Spinal cord (tissue), 10 donors: ENCODE measurements around the gene PTH2R. TPM values are rescaled to one million over a fixed set of nuclear protein-coding genes. Genes with fewer than 3 reads are reported as not detected.
"Not testable (repeated sequence)": the region's sequence is repeated elsewhere in the genome, so short reads cannot be mapped to it uniquely, and the experiment has no call there.

Source experiments
- DNase-seq, 6 donors: peaks; one replicate each; pipeline versions ENCODE4 v3.0.0 to v3.0.0-alpha.2; 2013 to 2015; ENCODE audit warnings: low spot score in 6 of 6, low read depth in 4 of 6
- H3K27ac ChIP-seq: one replicate; pipeline ENCODE4 v1.5.1; 2013; ENCODE audit warnings: low read depth, low read length, control low read depth
- H3K27me3 ChIP-seq: one replicate; pipeline ENCODE4 v1.6.1; 2013; ENCODE audit warnings: low read length; ENCODE audit not compliant: control insufficient read depth, insufficient read depth
- H3K36me3 ChIP-seq: one replicate; pipeline ENCODE4 v1.6.1; 2013; ENCODE audit warnings: low read length; ENCODE audit not compliant: control insufficient read depth, insufficient read depth
- H3K4me1 ChIP-seq: one replicate; pipeline ENCODE4 v1.6.1; 2013; ENCODE audit warnings: low read length; ENCODE audit not compliant: control insufficient read depth, insufficient read depth
- H3K4me3 ChIP-seq: one replicate; pipeline ENCODE4 v1.5.1; 2013; ENCODE audit warnings: low read depth, low read length, control low read depth
- H3K9me3 ChIP-seq: one replicate; pipeline ENCODE4 v1.6.1; 2013; ENCODE audit warnings: low read length; ENCODE audit not compliant: control insufficient read depth, insufficient read depth
- WGBS: methylation state at CpG from one replicate; pipeline ENCODE4 v1.1.5; 2013; ENCODE audit warnings: missing lambda C conversion rate; ENCODE audit not compliant: insufficient coverage; 5-methylcytosine and 5-hydroxymethylcytosine counted together
- polyA plus RNA-seq, 2 donors: library from polyadenylated mRNA; unstranded; fragments of 120-200 nt; gene quantifications; one replicate each; pipeline ENCODE4 v1.2.1, GENCODE V29; 2013; ENCODE audit not compliant: insufficient read length in 2 of 2
- total RNA-seq, 2 donors: library from RNA; depleted of rRNA in 1 of 2; stranded (reverse); fragments of 120-200 nt in 1 of 2; fragments of >200 nt in 1 of 2; gene quantifications; one replicate each; pipeline versions ENCODE4 v1.2.3 to v1.2.4, GENCODE V29; 2013 to 2014
- donor health status: healthy.

The PTH2R gene
- total and polyA plus RNA-seq, 4 donors: 0.77 to 1.2 (median 1.00) TPM

GRCh38 chr2:208369091-208369490 lies 37.5 kb upstream of the PTH2R start:
- H3K9me3 ChIP-seq: no peaks in the 10 kb centered on the region
- no peaks in the 10 kb centered on the region for H3K36me3 ChIP-seq
- no peak overlapping the region for H3K27ac ChIP-seq
- H3K4me3 ChIP-seq: no peak overlapping the region
- no peaks in the 10 kb centered on the region for H3K27me3 ChIP-seq
- WGBS: 100% methylated on average over 1 of the region's 2 CpGs
- no peak for DNase-seq
- H3K4me1 ChIP-seq: no peaks in the 10 kb centered on the region

- Histone ChIP-seq H3K4me1 (no peaks in the 10 kb centered on the region), H3K27me3 (no peaks in the 10 kb centered on the region), H3K9me3 (no peaks in the 10 kb centered on the region), H3K27ac (no peak overlapping the region), H3K4me3 (no peak overlapping the region), H3K36me3 (no peaks in the 10 kb centered on the region)
- 100% methylated on average over 2 of the region's 8 CpGs for WGBS
- DNase-seq: no peak
Observed at GRCh38 chr2:208370881-208371633, 35.5 kb upstream of the PTH2R start.

- no CpG with 5 or more reads among the region's 1 CpG for WGBS
- H3K9me3 ChIP-seq: no peaks in the 10 kb centered on the region
- no peak overlapping the region for H3K27ac ChIP-seq
- H3K4me3 ChIP-seq: no peak overlapping the region
- H3K27me3 ChIP-seq: no peaks in the 10 kb centered on the region
- no peaks in the 10 kb centered on the region for H3K36me3 ChIP-seq
- H3K4me1 ChIP-seq: no peaks in the 10 kb centered on the region
- no peak for DNase-seq
Observed at GRCh38 chr2:208371634-208371935, 35.0 kb upstream of the PTH2R start.

- H3K4me1 ChIP-seq: no peaks in the 10 kb centered on the region
- H3K27me3 ChIP-seq: no peaks in the 10 kb centered on the region
- WGBS: no CpG with 5 or more reads among the region's 2 CpGs
- peak; percentile 31 to 92 (median 58) for DNase-seq
- no peaks in the 10 kb centered on the region for H3K9me3 ChIP-seq
- no peak overlapping the region for H3K27ac ChIP-seq
- H3K4me3 ChIP-seq: no peak overlapping the region
- no peaks in the 10 kb centered on the region for H3K36me3 ChIP-seq
Observed at GRCh38 chr2:208373460-208374089, 33.0 kb upstream of the PTH2R start.

- no peaks in the 10 kb centered on the region for H3K9me3 ChIP-seq
- no peaks in the 10 kb centered on the region for H3K4me1 ChIP-seq
- WGBS: 20% methylated on average over 1 of the region's 1 CpG
- H3K27ac ChIP-seq: no peak overlapping the region
- H3K27me3 ChIP-seq: no peaks in the 10 kb centered on the region
- no peak overlapping the region for H3K4me3 ChIP-seq
- DNase-seq: no peak
- H3K36me3 ChIP-seq: no peaks in the 10 kb centered on the region
Observed at GRCh38 chr2:208375491-208376068, 31.0 kb upstream of the PTH2R start.

GRCh38 chr2:208377344-208377860 lies 29.2 kb upstream of the PTH2R start:
- WGBS: 83% methylated on average over 14 of the region's 40 CpGs
- H3K27me3 ChIP-seq, H3K27ac ChIP-seq, H3K4me1 ChIP-seq, H3K36me3 ChIP-seq, H3K4me3 ChIP-seq, H3K9me3 ChIP-seq, DNase-seq: not testable (repeated sequence)

- no peak overlapping the region for H3K27ac ChIP-seq
- H3K4me1 ChIP-seq: no peaks in the 10 kb centered on the region
- WGBS: no CpG with 5 or more reads among the region's 3 CpGs
- DNase-seq: no peak
- H3K27me3 ChIP-seq: no peaks in the 10 kb centered on the region
- no peaks in the 10 kb centered on the region for H3K36me3 ChIP-seq
- H3K4me3 ChIP-seq: no peak overlapping the region
- H3K9me3 ChIP-seq: no peaks in the 10 kb centered on the region
Observed at GRCh38 chr2:208379192-208379591, 27.4 kb upstream of the PTH2R start.

- H3K4me1 ChIP-seq: no peaks in the 10 kb centered on the region
- no peaks in the 10 kb centered on the region for H3K36me3 ChIP-seq
- 100% methylated on average over 2 of the region's 4 CpGs for WGBS
- no peak for DNase-seq
- no peaks in the 10 kb centered on the region for H3K9me3 ChIP-seq
- no peaks in the 10 kb centered on the region for H3K27me3 ChIP-seq
- H3K4me3 ChIP-seq: no peak overlapping the region
- H3K27ac ChIP-seq: no peak overlapping the region
Observed at GRCh38 chr2:208384637-208385036, 22.0 kb upstream of the PTH2R start.

- no peaks in the 10 kb centered on the region for H3K27me3 ChIP-seq
- no peak for DNase-seq
- H3K27ac ChIP-seq: no peak overlapping the region
- no peak overlapping the region for H3K4me3 ChIP-seq
- WGBS: no CpG with 5 or more reads among the region's 2 CpGs
- H3K9me3 ChIP-seq: no peaks in the 10 kb centered on the region
- H3K36me3 ChIP-seq: no peaks in the 10 kb centered on the region
- H3K4me1 ChIP-seq: no peaks in the 10 kb centered on the region
Observed at GRCh38 chr2:208386541-208386940, 20.1 kb upstream of the PTH2R start.

GRCh38 chr2:208389940-208390339 lies 16.7 kb upstream of the PTH2R start:
- no peaks in the 10 kb centered on the region for H3K27me3 ChIP-seq
- H3K4me3 ChIP-seq: no peak overlapping the region
- H3K4me1 ChIP-seq: no peaks in the 10 kb centered on the region
- no peak overlapping the region for H3K27ac ChIP-seq
- peaks cover 14% of the 10 kb centered on the region for H3K9me3 ChIP-seq
- DNase-seq: no peak
- WGBS: 100% methylated on average over 2 of the region's 3 CpGs
- H3K36me3 ChIP-seq: no peaks in the 10 kb centered on the region
